GM12892 (cell line): ENCODE data around the gene PCGF3.

Experiments used
- POLR2A ChIP-seq: IDR thresholded peaks from 2 replicates; pipeline ENCODE4 v1.6.1; 2011; ENCODE audit warnings: low read depth, low read length, control low read depth
- POLR2AphosphoS5 ChIP-seq: IDR thresholded peaks from 2 replicates; pipeline ENCODE4 v1.6.1; 2011; ENCODE audit warnings: low read depth, low read length, control low read depth
- TAF1 ChIP-seq: IDR thresholded peaks from 2 replicates; pipeline ENCODE4 v1.6.1; 2011; ENCODE audit warnings: low read depth, mild to moderate bottlenecking, control low read depth, low read length, borderline replicate concordance

- TF ChIP-seq POLR2A: no peak
- no peak for TF ChIP-seq POLR2AphosphoS5
- no peak for TF ChIP-seq TAF1
These were observed 82.5 kb downstream of the PCGF3 start for GRCh38 chr4:788006-788635.
